Epithelial cell of esophagus (primary cell): ENCODE measurements around the gene FBXL14.
A peak's percentile ranks its signal among the peaks of the same experiment; 100 is the strongest.
"Not testable (repeated sequence)": the region's sequence is repeated elsewhere in the genome, so short reads cannot be mapped to it uniquely, and the experiment has no call there.

ENCODE experiments used
- DNase-seq: peaks from one replicate; pipeline ENCODE4 v3.0.0; 2010; ENCODE audit warnings: low read depth
- H3K4me3 ChIP-seq: 2 replicates; pipeline ENCODE4 v1.5.1; 2011; ENCODE audit warnings: mild to moderate bottlenecking, low read length, control low read depth
- TF ChIP-seq, protein P1 (sequence below): IDR thresholded peaks from 2 replicates; pipeline ENCODE4 v1.5.1; 2011; ENCODE audit warnings: low read depth, mild to moderate bottlenecking, low read length, control low read depth, inconsistent platforms; ENCODE audit not compliant: insufficient read depth; ENCODE audit errors: missing control alignments

Gene FBXL14

DNA sequence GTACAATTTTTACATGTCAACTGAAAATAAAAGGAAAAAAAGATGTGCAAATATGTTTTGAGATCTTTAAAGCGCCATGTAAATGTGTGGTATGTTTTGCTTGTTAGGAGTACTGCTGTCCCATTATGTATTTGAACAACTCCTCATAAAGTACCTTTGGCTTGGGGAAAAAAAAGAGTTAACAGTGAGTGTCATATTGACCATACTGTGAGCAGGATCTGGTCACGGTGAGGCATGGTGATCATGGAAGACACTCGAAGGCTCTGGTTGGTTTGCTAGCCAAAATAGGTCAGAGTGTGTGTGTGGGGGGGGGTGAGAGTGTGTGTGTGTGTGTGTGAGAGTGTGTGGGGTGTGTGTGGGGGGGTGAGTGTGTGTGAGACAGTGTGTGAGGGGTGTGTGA lies 10.1 kb upstream of the FBXL14 start:
- TF ChIP-seq, protein P1, sequence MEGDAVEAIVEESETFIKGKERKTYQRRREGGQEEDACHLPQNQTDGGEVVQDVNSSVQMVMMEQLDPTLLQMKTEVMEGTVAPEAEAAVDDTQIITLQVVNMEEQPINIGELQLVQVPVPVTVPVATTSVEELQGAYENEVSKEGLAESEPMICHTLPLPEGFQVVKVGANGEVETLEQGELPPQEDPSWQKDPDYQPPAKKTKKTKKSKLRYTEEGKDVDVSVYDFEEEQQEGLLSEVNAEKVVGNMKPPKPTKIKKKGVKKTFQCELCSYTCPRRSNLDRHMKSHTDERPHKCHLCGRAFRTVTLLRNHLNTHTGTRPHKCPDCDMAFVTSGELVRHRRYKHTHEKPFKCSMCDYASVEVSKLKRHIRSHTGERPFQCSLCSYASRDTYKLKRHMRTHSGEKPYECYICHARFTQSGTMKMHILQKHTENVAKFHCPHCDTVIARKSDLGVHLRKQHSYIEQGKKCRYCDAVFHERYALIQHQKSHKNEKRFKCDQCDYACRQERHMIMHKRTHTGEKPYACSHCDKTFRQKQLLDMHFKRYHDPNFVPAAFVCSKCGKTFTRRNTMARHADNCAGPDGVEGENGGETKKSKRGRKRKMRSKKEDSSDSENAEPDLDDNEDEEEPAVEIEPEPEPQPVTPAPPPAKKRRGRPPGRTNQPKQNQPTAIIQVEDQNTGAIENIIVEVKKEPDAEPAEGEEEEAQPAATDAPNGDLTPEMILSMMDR = no peak
- H3K4me3 ChIP-seq = no peak overlapping the region
- no peak for DNase-seq

DNA sequence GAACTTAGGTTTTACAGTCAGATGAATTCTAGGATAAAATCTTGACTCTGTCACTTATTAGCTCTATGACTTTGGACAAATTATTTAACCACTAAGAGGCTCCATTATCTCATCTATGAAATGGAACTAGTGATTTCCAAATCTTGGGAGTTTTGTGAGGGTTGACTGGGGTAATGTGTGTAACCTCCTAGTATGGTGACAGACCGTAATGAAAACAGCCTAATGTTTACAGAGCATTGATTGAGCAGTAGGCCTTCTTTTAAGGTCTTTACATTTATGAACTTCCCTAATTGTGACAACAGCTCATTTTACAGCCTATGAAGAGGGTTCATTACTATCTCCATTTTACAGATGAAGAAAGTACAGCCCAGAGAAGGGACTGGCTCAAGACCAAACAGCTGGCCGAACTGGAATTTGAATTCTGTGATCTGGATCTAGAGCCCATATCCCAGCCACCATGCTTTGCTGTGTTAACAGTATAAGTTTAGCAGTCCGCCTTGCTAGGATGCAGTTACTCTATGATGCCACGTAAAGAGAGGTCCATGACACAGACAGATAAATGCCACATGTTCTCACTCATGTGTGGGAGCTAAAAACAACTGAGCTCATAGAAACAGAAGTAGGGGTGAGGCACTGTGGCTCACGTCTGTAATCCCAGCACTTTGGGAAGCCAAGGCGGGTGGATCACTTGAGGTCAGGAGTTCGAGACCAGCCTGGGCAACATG lies 9.1 kb upstream of the FBXL14 start:
- no peak for DNase-seq
- TF ChIP-seq, protein P1 = no peak
- no peak overlapping the region for H3K4me3 ChIP-seq

DNA sequence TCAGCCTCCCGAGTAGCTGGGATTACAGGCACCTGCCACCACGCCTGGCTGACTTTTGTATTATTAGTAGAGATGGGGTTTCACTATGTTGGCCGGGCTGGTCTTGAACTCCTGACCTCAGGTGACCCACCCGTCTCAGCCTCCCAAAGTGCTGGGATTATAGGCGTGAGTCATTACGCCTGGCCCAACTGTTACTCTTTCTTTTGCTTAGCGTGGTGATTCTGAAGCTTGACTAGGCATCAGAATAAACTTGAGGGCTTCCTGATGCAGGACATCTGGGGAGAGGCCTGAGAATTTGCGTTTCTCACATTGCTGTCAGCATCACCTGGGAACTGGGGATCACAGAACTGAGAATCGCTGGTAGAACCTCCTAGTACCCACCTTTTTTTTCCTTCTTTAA lies 8.3 kb upstream of the FBXL14 start:
- not testable (repeated sequence) for H3K4me3 ChIP-seq, DNase-seq

DNA sequence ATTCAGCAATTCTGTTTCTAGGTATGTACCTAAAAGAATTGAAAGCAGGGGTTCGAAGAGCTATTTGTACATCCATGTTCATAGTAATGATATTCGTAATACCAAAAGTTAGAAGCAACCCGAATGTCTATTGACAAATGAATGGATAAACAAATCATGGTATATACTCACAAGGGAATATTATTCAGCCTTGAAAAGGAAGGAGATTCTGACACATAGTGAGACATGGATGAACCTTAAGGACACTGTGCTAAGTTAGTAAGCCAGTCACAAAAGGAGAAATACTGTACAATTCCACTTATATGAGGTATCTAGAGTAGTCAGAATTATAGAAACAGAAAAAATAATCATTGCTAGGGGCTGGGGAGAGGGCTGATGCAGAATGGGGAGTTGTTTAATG lies 4.4 kb upstream of the FBXL14 start:
- H3K4me3 ChIP-seq = no peak overlapping the region
- TF ChIP-seq, protein P1 = no peak
- no peak for DNase-seq

DNA sequence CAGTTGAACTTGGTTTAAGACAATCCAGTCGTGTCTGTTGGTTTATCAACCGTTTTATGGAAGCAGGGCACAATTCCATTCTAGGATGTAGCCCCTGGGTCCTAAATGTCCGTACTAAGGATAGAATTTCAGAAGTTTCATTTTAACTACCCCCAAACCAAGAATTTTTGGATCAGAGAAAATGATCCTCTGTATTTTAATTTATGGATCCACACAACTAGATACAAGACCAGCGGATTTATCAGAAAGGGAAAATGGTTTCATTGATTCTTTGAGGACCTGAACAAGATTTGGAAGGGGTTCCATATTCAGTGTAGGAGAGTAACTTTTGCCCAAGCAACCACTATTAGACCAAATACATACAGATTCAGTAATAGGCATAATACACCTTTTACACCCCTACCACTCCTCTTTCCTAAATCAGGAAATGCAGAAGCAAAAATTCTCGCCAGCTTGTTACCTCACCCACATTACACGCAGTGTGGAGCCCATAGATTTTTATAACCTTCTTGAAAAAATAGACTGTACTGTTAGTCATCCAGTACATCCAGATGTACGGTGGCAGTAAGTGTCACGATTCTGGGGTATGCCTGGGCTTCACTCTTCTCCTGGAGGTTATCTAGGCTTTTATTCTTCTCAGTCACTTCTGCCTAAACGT lies 1.4 kb upstream of the FBXL14 start:
- TF ChIP-seq, protein P1 = no peak
- no peak for DNase-seq
- H3K4me3 ChIP-seq = no peak overlapping the region

DNA sequence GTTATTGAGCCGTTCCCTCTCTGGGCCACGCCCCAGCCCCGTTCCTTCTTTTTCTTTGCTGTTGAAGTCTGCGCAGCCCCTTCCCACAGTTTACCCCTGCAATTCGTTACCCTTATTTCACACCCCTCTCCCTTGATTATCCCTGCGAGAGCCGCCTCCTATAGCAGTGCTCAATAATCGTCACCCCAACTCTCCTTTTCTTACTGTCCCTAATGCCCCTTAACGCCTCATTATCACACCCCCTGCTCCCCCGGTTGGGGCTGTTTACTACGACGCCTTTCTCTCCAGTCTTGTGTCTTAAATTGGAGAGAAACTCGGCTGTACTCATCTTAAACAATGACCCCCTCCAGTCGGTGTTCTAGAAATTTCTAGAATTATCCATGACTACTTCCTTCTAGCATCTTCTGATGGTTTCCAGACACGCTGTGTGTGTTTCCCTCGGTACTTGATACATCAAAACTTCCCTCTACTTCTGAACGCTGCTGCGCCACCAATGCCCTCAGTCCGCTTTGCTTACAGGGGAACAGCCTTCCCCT lies 713 bp upstream of the FBXL14 start:
- H3K4me3 ChIP-seq = peak overlapping the region; percentile 59
- TF ChIP-seq, protein P1 = no peak
- DNase-seq = no peak

DNA sequence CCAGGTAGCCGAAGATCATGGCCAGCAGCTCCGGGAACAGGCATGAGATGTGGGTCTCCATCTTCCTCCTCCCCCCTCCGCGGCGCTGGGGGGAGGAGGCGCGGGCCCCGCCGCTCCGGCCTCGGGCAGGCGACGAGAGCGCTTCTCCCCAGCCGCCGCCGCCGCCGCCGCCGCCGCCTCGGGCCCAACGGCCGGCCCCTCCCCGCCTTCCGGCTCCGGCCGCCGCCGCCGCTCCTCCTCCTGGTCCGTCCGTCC lies 448 bp downstream of the FBXL14 start:
- TF ChIP-seq, protein P1 = no peak
- H3K4me3 ChIP-seq = peak overlapping the region; percentile 54
- no peak for DNase-seq
